ENCODE results near the gene NPLOC4.

- no peak for TF ChIP-seq CTCF (IDR thresholded peaks at IDR 0.05)
- no peak for TF ChIP-seq POLR2AphosphoS5 (IDR thresholded peaks at IDR 0.05)
Observed at GRCh38 chr17:81533339-81534141, 103.4 kb downstream of the NPLOC4 start.
